Activated CD4-positive, CD25-positive, alpha-beta regulatory T cell treated with anti-CD3 and anti-CD28 coated beads, Interleukin-2, amount 50 U/mL, for 16 hours (primary cell): Measurements from ENCODE around the gene SEL1L.
"Not testable (repeated sequence)": the region's sequence is repeated elsewhere in the genome, so short reads cannot be mapped to it uniquely, and the experiment has no call there.

Experiments
- DNase-seq: peaks from one replicate; pipeline ENCODE4 v3.0.0-alpha.2; 2020; ENCODE audit warnings: low read depth, low spot score

The SEL1L gene

GRCh38 chr14:81449114-81449513 lies 84.5 kb downstream of the SEL1L start:
- DNase-seq, result no peak

GRCh38 chr14:81447021-81447764 lies 86.5 kb downstream of the SEL1L start:
- no peak for DNase-seq

- DNase-seq, result no peak
Observed at GRCh38 chr14:81446279-81447007, 87.2 kb downstream of the SEL1L start.

GRCh38 chr14:81441626-81442134 lies 92.0 kb downstream of the SEL1L start:
- DNase-seq, result no peak

GRCh38 chr14:81440041-81440440 lies 93.6 kb downstream of the SEL1L start:
- DNase-seq, result no peak

GRCh38 chr14:81437244-81437643 lies 96.4 kb downstream of the SEL1L start:
- no peak for DNase-seq

- no peak for DNase-seq
Observed at GRCh38 chr14:81436296-81437138, 97.1 kb downstream of the SEL1L start.

- DNase-seq, result no peak
Observed at GRCh38 chr14:81435391-81436295, 98.0 kb downstream of the SEL1L start.

- DNase-seq, result no peak
Observed at GRCh38 chr14:81435048-81435390, 98.6 kb downstream of the SEL1L start.

- DNase-seq, result no peak
Observed at GRCh38 chr14:81434230-81434629, 99.4 kb downstream of the SEL1L start.

GRCh38 chr14:81433378-81433777 lies 100.3 kb downstream of the SEL1L start:
- DNase-seq, result no peak

GRCh38 chr14:81432219-81432661 lies 101.4 kb downstream of the SEL1L start:
- DNase-seq, result no peak

- DNase-seq, result no peak
Observed at GRCh38 chr14:81430235-81430634, 103.4 kb downstream of the SEL1L start.

- DNase-seq, result not testable (repeated sequence)
Observed at GRCh38 chr14:81429749-81430148, 103.9 kb downstream of the SEL1L start.

GRCh38 chr14:81429028-81429427 lies 104.6 kb downstream of the SEL1L start:
- DNase-seq, result no peak

- DNase-seq, result no peak
Observed at GRCh38 chr14:81427348-81428058, 106.2 kb downstream of the SEL1L start.

GRCh38 chr14:81423504-81423903 lies 110.1 kb downstream of the SEL1L start:
- DNase-seq, result no peak
